ENCODE measurements around the gene CROCC2.

The CROCC2 gene

DNA sequence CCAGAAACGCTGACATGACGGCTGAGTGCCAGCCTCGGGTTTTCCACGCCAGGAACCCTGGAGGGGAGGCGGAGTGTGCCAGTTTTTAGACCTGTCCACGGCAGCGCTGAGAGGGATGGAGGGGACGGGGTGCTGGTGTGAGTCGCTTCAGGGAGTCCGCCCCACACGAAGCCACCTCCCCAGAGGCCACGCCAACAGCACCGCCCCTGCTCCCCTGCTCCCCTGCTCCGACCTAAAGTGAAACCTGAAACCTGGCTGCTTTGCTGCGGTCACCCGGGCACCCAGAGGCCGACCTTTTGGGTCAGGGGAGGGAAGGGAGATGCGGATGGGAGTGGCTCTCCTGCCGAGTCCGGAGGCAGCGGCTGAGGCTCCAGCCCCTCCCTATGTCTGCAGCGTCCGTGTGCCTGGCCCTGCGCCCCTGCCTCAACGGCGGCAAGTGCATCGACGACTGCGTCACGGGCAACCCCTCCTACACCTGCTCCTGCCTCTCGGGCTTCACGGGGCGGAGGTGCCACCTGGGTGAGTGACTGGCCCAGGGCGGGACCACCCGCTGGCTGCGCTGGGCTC lies 130.3 kb downstream of the CROCC2 start:
- TF ChIP-seq LEF1 (IDR thresholded peaks at IDR 0.05; ENCODE audit: borderline replicate concordance) = no peak
- no peak for TF ChIP-seq SUZ12 (IDR thresholded peaks at IDR 0.05)
- TF ChIP-seq BHLHE40 (IDR thresholded peaks at IDR 0.05; ENCODE audit: borderline replicate concordance) = no peak
- no peak for TF ChIP-seq ZNF384 (IDR thresholded peaks at IDR 0.05)
- TF ChIP-seq ARNT (IDR thresholded peaks at IDR 0.05) = no peak
- TF ChIP-seq ELF4 (IDR thresholded peaks at IDR 0.05) = no peak
- TF ChIP-seq, protein P1, sequence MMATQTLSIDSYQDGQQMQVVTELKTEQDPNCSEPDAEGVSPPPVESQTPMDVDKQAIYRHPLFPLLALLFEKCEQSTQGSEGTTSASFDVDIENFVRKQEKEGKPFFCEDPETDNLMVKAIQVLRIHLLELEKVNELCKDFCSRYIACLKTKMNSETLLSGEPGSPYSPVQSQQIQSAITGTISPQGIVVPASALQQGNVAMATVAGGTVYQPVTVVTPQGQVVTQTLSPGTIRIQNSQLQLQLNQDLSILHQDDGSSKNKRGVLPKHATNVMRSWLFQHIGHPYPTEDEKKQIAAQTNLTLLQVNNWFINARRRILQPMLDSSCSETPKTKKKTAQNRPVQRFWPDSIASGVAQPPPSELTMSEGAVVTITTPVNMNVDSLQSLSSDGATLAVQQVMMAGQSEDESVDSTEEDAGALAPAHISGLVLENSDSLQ (IDR thresholded peaks at IDR 0.05) = no peak
- no peak for TF ChIP-seq FOXM1 (IDR thresholded peaks at IDR 0.05; ENCODE audit: borderline replicate concordance)
- no peak for TF ChIP-seq L3MBTL2 (conservative IDR thresholded peaks at IDR 0.05)
- no peak for TF ChIP-seq SP1 (IDR thresholded peaks at IDR 0.05)
- TF ChIP-seq CTBP1 (IDR thresholded peaks at IDR 0.05; ENCODE audit: borderline replicate concordance) = no peak
- no peak for TF ChIP-seq TARDBP (IDR thresholded peaks at IDR 0.05)
- TF ChIP-seq HDGF (IDR thresholded peaks at IDR 0.05; ENCODE audit: borderline replicate concordance) = no peak
- no peak for TF ChIP-seq FOXA1 (IDR thresholded peaks at IDR 0.05)
- DNase-seq (ENCODE audit: extremely low spot score) = no peak
- ChIA-PET CTCF (no interaction called here), POLR2A (no interaction called here)

- DNase-seq (ENCODE audit: extremely low spot score) = no peak
- ChIA-PET POLR2A (no interaction called here), CTCF (no interaction called here)
- TF ChIP-seq ELF4 (IDR thresholded peaks at IDR 0.05) (no peak), FOXK2 (IDR thresholded peaks at IDR 0.05) (no peak), CTBP1 (IDR thresholded peaks at IDR 0.05; ENCODE audit: borderline replicate concordance) (no peak)
Measured at GRCh38 chr2:241036964-241037421, 130.9 kb downstream of the CROCC2 start.

DNA sequence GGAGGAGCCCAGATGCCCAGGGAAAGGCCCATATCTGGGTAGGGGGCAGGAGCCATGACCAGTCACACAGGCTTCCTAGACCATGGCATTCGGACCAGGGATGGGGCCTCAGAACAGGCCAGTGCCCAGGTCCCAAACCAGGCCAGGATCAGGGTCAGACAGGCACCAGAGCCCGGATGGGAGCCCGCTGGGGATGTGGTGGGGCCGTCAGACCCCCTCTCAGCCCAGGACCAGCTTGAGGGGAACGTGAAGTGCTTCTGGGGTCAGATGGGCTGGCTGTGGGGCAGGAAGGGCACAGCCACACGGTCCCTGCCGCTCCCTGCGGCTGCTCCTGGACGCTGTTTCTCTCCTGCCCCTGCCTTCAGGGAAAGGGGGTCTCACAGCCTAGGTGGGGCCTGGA lies 131.4 kb downstream of the CROCC2 start:
- no peak for DNase-seq (ENCODE audit: extremely low spot score)
- TF ChIP-seq SUZ12 (IDR thresholded peaks at IDR 0.05) (no peak), ARNT (IDR thresholded peaks at IDR 0.05) (no peak), SP1 (IDR thresholded peaks at IDR 0.05) (no peak), CTBP1 (IDR thresholded peaks at IDR 0.05; ENCODE audit: borderline replicate concordance) (no peak), BHLHE40 (IDR thresholded peaks at IDR 0.05; ENCODE audit: borderline replicate concordance) (no peak), NFRKB (IDR thresholded peaks at IDR 0.05) (no peak), FOXA1 (IDR thresholded peaks at IDR 0.05) (no peak), TARDBP (IDR thresholded peaks at IDR 0.05) (no peak), FOXM1 (IDR thresholded peaks at IDR 0.05; ENCODE audit: borderline replicate concordance) (no peak), L3MBTL2 (conservative IDR thresholded peaks at IDR 0.05) (no peak), LEF1 (IDR thresholded peaks at IDR 0.05; ENCODE audit: borderline replicate concordance) (no peak), HDGF (IDR thresholded peaks at IDR 0.05; ENCODE audit: borderline replicate concordance) (no peak), FOXK2 (IDR thresholded peaks at IDR 0.05) (no peak), ZNF384 (IDR thresholded peaks at IDR 0.05) (no peak), ELF4 (IDR thresholded peaks at IDR 0.05) (no peak)
- TF ChIP-seq, protein P1 (IDR thresholded peaks at IDR 0.05) = no peak
- ChIA-PET POLR2A (no interaction called here), CTCF (no interaction called here)

GRCh38 chr2:241038374-241039180 lies 132.4 kb downstream of the CROCC2 start:
- CTCF ChIA-PET = no interaction called here

GRCh38 chr2:241039416-241039815 lies 133.3 kb downstream of the CROCC2 start:
- no peak for DNase-seq (ENCODE audit: extremely low spot score)
- CTCF ChIA-PET = no interaction called here
- TF ChIP-seq HDGF (IDR thresholded peaks at IDR 0.05; ENCODE audit: borderline replicate concordance) = no peak
- TF ChIP-seq ZNF384 (IDR thresholded peaks at IDR 0.05) = no peak
- no peak for TF ChIP-seq ARNT (IDR thresholded peaks at IDR 0.05)
- TF ChIP-seq FOXM1 (IDR thresholded peaks at IDR 0.05; ENCODE audit: borderline replicate concordance) = no peak
- TF ChIP-seq FOXK2 (IDR thresholded peaks at IDR 0.05) = no peak
- no peak for TF ChIP-seq FOXA1 (IDR thresholded peaks at IDR 0.05)
- TF ChIP-seq SUZ12 (IDR thresholded peaks at IDR 0.05) = no peak
- no peak for TF ChIP-seq NFRKB (IDR thresholded peaks at IDR 0.05)
- no peak for TF ChIP-seq TARDBP (IDR thresholded peaks at IDR 0.05)
- TF ChIP-seq L3MBTL2 (conservative IDR thresholded peaks at IDR 0.05) = no peak
- TF ChIP-seq ELF4 (IDR thresholded peaks at IDR 0.05) = no peak
- TF ChIP-seq, protein P1 (IDR thresholded peaks at IDR 0.05) = no peak
- POLR2A ChIA-PET = no interaction called here

More at GRCh38 chr2:241038374-241039180, 132.4 kb downstream of the CROCC2 start:
- no peak for DNase-seq (ENCODE audit: extremely low spot score)
- TF ChIP-seq SUZ12 (IDR thresholded peaks at IDR 0.05) = no peak
- POLR2A ChIA-PET = no interaction called here

DNA sequence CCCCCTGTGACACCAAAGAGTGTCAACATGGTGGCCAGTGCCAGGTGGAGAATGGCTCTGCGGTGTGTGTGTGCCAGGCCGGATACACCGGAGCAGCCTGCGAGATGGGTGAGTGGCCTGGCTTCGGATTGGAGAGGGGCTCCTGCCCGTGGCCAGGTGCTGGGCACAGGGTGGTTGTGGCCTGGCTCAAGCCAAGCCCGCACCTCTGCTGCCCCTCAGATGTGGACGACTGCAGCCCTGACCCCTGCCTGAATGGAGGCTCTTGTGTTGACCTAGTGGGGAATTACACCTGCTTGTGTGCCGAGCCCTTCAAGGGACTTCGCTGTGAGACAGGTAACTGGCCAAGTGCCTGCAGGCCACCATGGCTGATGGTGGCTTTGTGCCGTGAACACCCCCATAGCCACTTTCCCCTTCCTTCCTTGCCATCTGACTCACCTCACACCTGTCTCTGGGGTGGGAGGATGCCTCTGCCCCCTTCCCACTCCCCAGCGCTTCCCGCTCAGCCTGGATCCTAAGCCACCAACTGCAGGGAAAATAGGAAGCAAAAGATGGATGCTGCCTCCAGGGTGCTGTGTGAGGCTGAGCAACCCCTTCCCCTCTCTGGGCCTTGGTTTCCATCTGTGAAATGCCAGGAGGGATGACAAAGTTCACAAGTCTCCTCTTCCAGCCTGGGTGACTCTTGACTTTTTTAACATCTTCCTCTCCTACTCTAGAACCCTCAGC lies 134.1 kb downstream of the CROCC2 start:
- no peak for TF ChIP-seq ZNF384 (IDR thresholded peaks at IDR 0.05)
- TF ChIP-seq HDGF (IDR thresholded peaks at IDR 0.05; ENCODE audit: borderline replicate concordance) = no peak
- no peak for TF ChIP-seq BHLHE40 (IDR thresholded peaks at IDR 0.05; ENCODE audit: borderline replicate concordance)
- no peak for TF ChIP-seq SUZ12 (IDR thresholded peaks at IDR 0.05)
- no peak for TF ChIP-seq LEF1 (IDR thresholded peaks at IDR 0.05; ENCODE audit: borderline replicate concordance)
- TF ChIP-seq CTBP1 (IDR thresholded peaks at IDR 0.05; ENCODE audit: borderline replicate concordance) = no peak
- ChIA-PET POLR2A (no interaction called here), CTCF (no interaction called here)
- no peak for DNase-seq (ENCODE audit: extremely low spot score)
